HepG2 (cell line): ENCODE results near the gene FLT3LG. TPM values are rescaled to one million over a fixed set of nuclear protein-coding genes. Genes with fewer than 3 reads are reported as not detected.

Source experiments
- HES4 ChIP-seq: sonication (generic); formaldehyde crosslinking; IDR thresholded peaks from 2 replicates; pipeline ENCODE4 v1.9.0; 2021; ENCODE audit warnings: mild to moderate bottlenecking, missing genetic modification reagents, borderline replicate concordance
- HNF1B ChIP-seq: sonication (generic); formaldehyde crosslinking; IDR thresholded peaks from 2 replicates; pipeline ENCODE4 v1.5.1; 2020; ENCODE audit warnings: mild to moderate bottlenecking, moderate library complexity, missing genetic modification reagents
- HOXA3 ChIP-seq: sonication (generic); formaldehyde crosslinking; IDR thresholded peaks from 2 replicates; pipeline ENCODE4 v1.5.0; 2020; ENCODE audit warnings: missing genetic modification reagents
- IRX3 ChIP-seq: sonication (generic); formaldehyde crosslinking; IDR thresholded peaks from 2 replicates; pipeline ENCODE4 v1.8.1; 2023; ENCODE audit warnings: mild to moderate bottlenecking, low read depth, missing genetic modification reagents, borderline replicate concordance
- KLF6 ChIP-seq: IDR thresholded peaks from 2 replicates; pipeline ENCODE4 v1.8.0; 2016; ENCODE audit warnings: missing biosample characterization, missing genetic modification reagents
- MAFF ChIP-seq: IDR thresholded peaks from 2 replicates; pipeline ENCODE4 v1.6.1; 2011; ENCODE audit warnings: low read depth, low read length, improper control_type of control experiment
- REL ChIP-seq: sonication (generic); formaldehyde crosslinking; conservative IDR thresholded peaks from 2 replicates; pipeline ENCODE4 v1.8.0; 2022; ENCODE audit warnings: mild to moderate bottlenecking, missing genetic modification reagents, moderate library complexity
- SIN3B ChIP-seq: fragments of 150-350 bp; IDR thresholded peaks from 2 replicates; pipeline ENCODE4 v1.6.1; 2014; ENCODE audit warnings: low read length
- SNAPC4 ChIP-seq: sonication (generic); formaldehyde crosslinking; IDR thresholded peaks from 2 replicates; pipeline ENCODE4 v1.4.0; 2020; ENCODE audit warnings: mild to moderate bottlenecking, missing genetic modification reagents
- SOX5 ChIP-seq: IDR thresholded peaks from 2 replicates; pipeline ENCODE4 v1.6.1; 2016; ENCODE audit warnings: borderline replicate concordance
- SP2 ChIP-seq: sonication (generic); formaldehyde crosslinking; IDR thresholded peaks from 2 replicates; pipeline ENCODE4 v1.5.1; 2020; ENCODE audit warnings: mild to moderate bottlenecking, missing genetic modification reagents
- SRSF9 ChIP-seq: fragments of 200-400 bp; formaldehyde crosslinking; IDR thresholded peaks from 2 replicates; pipeline ENCODE4 v1.6.1; 2018; ENCODE audit warnings: borderline replicate concordance, mild to moderate bottlenecking, low read depth, low read length; ENCODE audit not compliant: insufficient read depth, poor library complexity, severe bottlenecking
- ZBTB39 ChIP-seq: sonication (generic); formaldehyde crosslinking; IDR thresholded peaks from 2 replicates; pipeline ENCODE4 v1.5.0; 2020; ENCODE audit warnings: missing genetic modification reagents
- ZNF160 ChIP-seq: sonication (generic); formaldehyde crosslinking; IDR thresholded peaks from 2 replicates; pipeline ENCODE4 v1.8.0; 2022; ENCODE audit warnings: mild to moderate bottlenecking, inconsistent platforms, missing genetic modification reagents
- ZNF251 ChIP-seq: sonication (generic); formaldehyde crosslinking; IDR thresholded peaks from 2 replicates; pipeline ENCODE4 v1.9.0; 2021; ENCODE audit warnings: mild to moderate bottlenecking, missing genetic modification reagents
- ZNF280B ChIP-seq: sonication (generic); formaldehyde crosslinking; IDR thresholded peaks from 2 replicates; pipeline ENCODE4 v1.5.0; 2020; ENCODE audit warnings: missing genetic modification reagents, mild to moderate bottlenecking, borderline replicate concordance
- ZNF580 ChIP-seq: IDR thresholded peaks from 2 replicates; pipeline ENCODE4 v1.6.1; 2016; ENCODE audit warnings: low read depth, borderline replicate concordance
- polyA plus RNA-seq, 8 experiments: library from polyadenylated mRNA; depleted of rRNA in 3 of 8; stranded (reverse) in 7 of 8; unstranded in 1 of 8; fragments of >200 nt; fragmentation: Illumina TruSeq in 4 of 8; extraction: Trizol in 4 of 8; gene quantifications; 2 replicates each; pipeline versions ENCODE4 v1.2.1 to v1.2.3, GENCODE V29; 2011 to 2016; ENCODE audit warnings: low read depth in 4 of 8, missing spikeins in 1 of 8, mixed read lengths in 1 of 8; ENCODE audit not compliant: insufficient read depth in 1 of 8
- total RNA-seq, 5 experiments: library from RNA; depleted of rRNA; stranded (reverse); fragments of >200 nt; fragmentation: Illumina TruSeq; extraction: Trizol; gene quantifications; 2 replicates each; pipeline ENCODE4 v1.2.3, GENCODE V29; 2016; ENCODE audit warnings: low read depth in 1 of 5

The FLT3LG gene
- total and polyA plus RNA-seq, 2 of the 13 experiments (the other 11 are each of a cell fraction or from before 2014, with no cell fraction given): 1.5 to 2.6 TPM

GRCh38 chr19:49451430-49452181, 22.4 kb upstream of the FLT3LG start, which contains the start of gene PIH1D1 (continued):
- peak; percentile 66; the same call in 1 of the 2 replicates for TF ChIP-seq HES4 (CRISPR knock-in tag)
- no peak for TF ChIP-seq SIN3B
- TF ChIP-seq HNF1B (CRISPR knock-in tag): peak; percentile 90
- no peak for TF ChIP-seq SRSF9
- no peak for TF ChIP-seq ZNF251 (CRISPR knock-in tag)
- TF ChIP-seq ZNF160 (CRISPR knock-in tag): no peak
- no peak for TF ChIP-seq KLF6 (CRISPR knock-in tag)
- TF ChIP-seq ZNF580 (CRISPR knock-in tag): peak; percentile 95; the same call in 1 of the 2 replicates
- TF ChIP-seq SOX5 (CRISPR knock-in tag): no peak; the same call in 1 of the 2 replicates
- TF ChIP-seq HOXA3 (CRISPR knock-in tag): peak; percentile 45; the same call in 1 of the 2 replicates
- TF ChIP-seq SNAPC4 (CRISPR knock-in tag): peak; percentile 73; the same call in 1 of the 2 replicates
- no peak for TF ChIP-seq MAFF
- no peak for TF ChIP-seq ZNF280B (CRISPR knock-in tag)
- TF ChIP-seq IRX3 (CRISPR knock-in tag): peak; percentile 26; the same call in 1 of the 2 replicates
- TF ChIP-seq ZBTB39 (CRISPR knock-in tag): peak; percentile 88; the same call in 1 of the 2 replicates
- TF ChIP-seq SP2 (CRISPR knock-in tag): peak; percentile 48
- TF ChIP-seq REL (CRISPR knock-in tag): no peak
